ENCODE measurements around the gene CEP44.

DNA sequence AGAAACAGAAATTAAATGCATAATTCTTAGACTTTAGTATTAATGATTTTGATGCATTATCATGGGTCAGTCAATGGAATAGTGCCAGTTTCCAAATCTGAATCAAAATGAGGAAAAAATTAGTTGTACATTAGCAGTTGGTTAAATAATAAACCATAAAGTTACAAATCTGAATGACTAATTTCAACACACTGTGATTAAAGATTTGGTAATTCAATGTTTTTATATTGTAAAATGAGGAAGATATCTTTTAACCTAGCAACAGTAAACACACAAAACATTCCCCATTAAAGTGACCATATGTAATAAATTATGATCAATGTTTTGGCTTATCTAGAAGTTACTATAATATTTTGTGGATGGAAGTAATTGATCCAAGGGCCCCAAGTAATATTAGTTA is 1.8 kb upstream of the CEP44 start:
- TF ChIP-seq EP300 (conservative IDR thresholded peaks at IDR 0.05; ENCODE audit: poor library complexity, severe bottlenecking) (no peak), MXI1 (conservative IDR thresholded peaks at IDR 0.05; ENCODE audit: poor library complexity, severe bottlenecking) (no peak), SMC3 (conservative IDR thresholded peaks at IDR 0.05; ENCODE audit: poor library complexity) (no peak), CTCF (IDR thresholded peaks at IDR 0.05; ENCODE audit: poor library complexity, severe bottlenecking) (no peak), POLR2AphosphoS5 (IDR thresholded peaks at IDR 0.05) (no peak)

Data from neural cell (in vitro differentiated cells).